Measurements from ENCODE around the gene MS4A18. TPM values are rescaled to one million over a fixed set of nuclear protein-coding genes. Genes with fewer than 3 reads are reported as not detected.

Gene MS4A18
- total and polyA plus RNA-seq, 4 experiments from 2014 or later, result not detected

DNA sequence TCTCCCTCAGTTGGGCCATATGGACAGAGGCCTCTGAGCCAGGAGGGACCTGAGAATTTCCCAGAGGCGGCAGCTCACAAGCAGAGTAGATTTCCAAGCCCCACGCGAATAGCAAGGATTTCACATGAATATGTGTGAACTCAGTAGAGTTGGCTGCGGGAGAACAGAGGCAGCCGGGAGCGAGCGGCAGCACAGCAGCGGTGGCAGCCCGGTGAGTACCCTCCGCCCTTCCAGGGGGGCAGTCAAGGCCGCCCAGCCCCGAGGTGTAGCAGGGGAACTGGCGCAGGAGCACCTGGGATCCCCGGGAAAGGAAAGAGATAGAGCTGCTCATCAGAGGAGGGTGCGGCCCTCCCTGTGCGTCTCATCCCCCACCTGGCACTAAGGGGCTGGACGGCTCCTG, 23.7 kb downstream of the MS4A18 start:
- no peaks in the 10 kb centered on the region for H3K4me1 Mint-ChIP-seq
- H3K4me3 Mint-ChIP-seq, result no peak overlapping the region
- CTCF ChIA-PET (ENCODE audit: partially characterized antibody), result no interaction called here
- no peak overlapping the region for H3K27ac Mint-ChIP-seq
- Histone ChIP-seq H3K4me3 (ENCODE audit: low read length in 2 of 2) (no peak overlapping the region), H3K4me1 (ENCODE audit: insufficient read depth, low read length) (no peaks in the 10 kb centered on the region), H3K9me3 (ENCODE audit: control insufficient read depth in 1 of 2, low read length in 2 of 2) (no peaks in the 10 kb centered on the region), H3K27ac (ENCODE audit: low read depth, low read length) (no peak overlapping the region), H3K36me3 (ENCODE audit: insufficient read depth, low read length) (no peaks in the 10 kb centered on the region), H3K27me3 (ENCODE audit: insufficient read depth, low read length) (no peaks in the 10 kb centered on the region)
- intact Hi-C loops (cut with micrococcal nuclease), result no loop called here
- peaks cover 0 to 4% (median 0%) of the 10 kb centered on the region in 8 donors for H3K9me3 Mint-ChIP-seq
- H3K27me3 Mint-ChIP-seq, result peaks cover 14 to 24% of the 10 kb centered on the region in 2 donors
- DNase-seq, result no peak
- no peaks in the 10 kb centered on the region for H3K36me3 Mint-ChIP-seq
- POLR2A ChIA-PET (ENCODE audit: partially characterized antibody), result no interaction called here

- H3K4me1 ChIP-seq (ENCODE audit: insufficient read depth, low read length), result no peaks in the 10 kb centered on the region
- no peak overlapping the region for H3K27ac Mint-ChIP-seq
- peaks cover 14 to 28% of the 10 kb centered on the region in 2 donors for H3K27me3 Mint-ChIP-seq
- no peak for DNase-seq
- H3K4me1 Mint-ChIP-seq, result no peaks in the 10 kb centered on the region
- no peaks in the 10 kb centered on the region for H3K27me3 ChIP-seq (ENCODE audit: insufficient read depth, low read length)
- POLR2A ChIA-PET (ENCODE audit: partially characterized antibody), result no interaction called here
- H3K9me3 ChIP-seq (ENCODE audit: control insufficient read depth in 1 of 2, low read length in 2 of 2), result no peaks in the 10 kb centered on the region
- intact Hi-C loops (cut with micrococcal nuclease), result no loop called here
- no peaks in the 10 kb centered on the region for H3K36me3 Mint-ChIP-seq
- no peak overlapping the region for H3K27ac ChIP-seq (ENCODE audit: low read depth, low read length)
- no peak overlapping the region for H3K4me3 ChIP-seq (ENCODE audit: low read length in 2 of 2)
- CTCF ChIA-PET (ENCODE audit: partially characterized antibody), result no interaction called here
- H3K9me3 Mint-ChIP-seq, result peaks cover 0 to 4% (median 0%) of the 10 kb centered on the region in 8 donors
- H3K36me3 ChIP-seq (ENCODE audit: insufficient read depth, low read length), result no peaks in the 10 kb centered on the region
- H3K4me3 Mint-ChIP-seq, result no peak overlapping the region
These were observed 24.3 kb downstream of the MS4A18 start for GRCh38 chr11:60748821-60749220.

GRCh38 chr11:60750911-60751310, 26.4 kb downstream of the MS4A18 start:
- H3K27ac ChIP-seq (ENCODE audit: low read depth, low read length), result no peak overlapping the region
- no peaks in the 10 kb centered on the region for H3K27me3 ChIP-seq (ENCODE audit: insufficient read depth, low read length)
- Mint-ChIP-seq H3K27ac (no peak overlapping the region), H3K27me3 (peaks cover 14 to 18% of the 10 kb centered on the region in 2 donors), H3K4me1 (no peaks in the 10 kb centered on the region), H3K4me3 (no peak overlapping the region), H3K9me3 (peaks cover 0 to 2% (median 0%) of the 10 kb centered on the region in 8 donors), H3K36me3 (no peaks in the 10 kb centered on the region)
- ChIA-PET POLR2A (ENCODE audit: partially characterized antibody) (no interaction called here), CTCF (ENCODE audit: partially characterized antibody) (no interaction called here)
- H3K36me3 ChIP-seq (ENCODE audit: insufficient read depth, low read length), result no peaks in the 10 kb centered on the region
- no peaks in the 10 kb centered on the region for H3K4me1 ChIP-seq (ENCODE audit: insufficient read depth, low read length)
- H3K4me3 ChIP-seq (ENCODE audit: low read length in 2 of 2), result no peak overlapping the region
- DNase-seq, result no peak
- intact Hi-C loops (cut with micrococcal nuclease), result no loop called here
- H3K9me3 ChIP-seq (ENCODE audit: control insufficient read depth in 1 of 2, low read length in 2 of 2), result no peaks in the 10 kb centered on the region

- H3K4me1 Mint-ChIP-seq, result no peaks in the 10 kb centered on the region
- H3K27me3 ChIP-seq (ENCODE audit: insufficient read depth, low read length), result no peaks in the 10 kb centered on the region
- intact Hi-C loops (cut with micrococcal nuclease), result no loop called here
- H3K27ac Mint-ChIP-seq, result no peak overlapping the region
- no peak for DNase-seq
- H3K36me3 Mint-ChIP-seq, result no peaks in the 10 kb centered on the region
- CTCF ChIA-PET (ENCODE audit: partially characterized antibody), result no interaction called here
- no peaks in the 10 kb centered on the region for H3K36me3 ChIP-seq (ENCODE audit: insufficient read depth, low read length)
- H3K4me3 ChIP-seq (ENCODE audit: low read length in 2 of 2), result no peak overlapping the region
- POLR2A ChIA-PET (ENCODE audit: partially characterized antibody), result no interaction called here
- no peak overlapping the region for H3K27ac ChIP-seq (ENCODE audit: low read depth, low read length)
- H3K4me3 Mint-ChIP-seq, result no peak overlapping the region
- H3K27me3 Mint-ChIP-seq, result peaks cover 17 to 21% of the 10 kb centered on the region in 2 donors
- H3K9me3 Mint-ChIP-seq, result no peaks in the 10 kb centered on the region
- H3K9me3 ChIP-seq (ENCODE audit: control insufficient read depth in 1 of 2, low read length in 2 of 2), result no peaks in the 10 kb centered on the region
- no peaks in the 10 kb centered on the region for H3K4me1 ChIP-seq (ENCODE audit: insufficient read depth, low read length)
These were observed 28.8 kb downstream of the MS4A18 start for GRCh38 chr11:60753309-60753708.

GRCh38 chr11:60754887-60755286, 30.4 kb downstream of the MS4A18 start:
- H3K4me3 Mint-ChIP-seq, result no peak overlapping the region
- H3K27ac ChIP-seq (ENCODE audit: low read depth, low read length), result no peak overlapping the region
- intact Hi-C loops (cut with micrococcal nuclease), result no loop called here
- H3K27me3 Mint-ChIP-seq, result peaks cover 27 to 32% of the 10 kb centered on the region in 2 donors
- H3K4me3 ChIP-seq (ENCODE audit: low read length in 2 of 2), result no peak overlapping the region
- H3K9me3 Mint-ChIP-seq, result no peaks in the 10 kb centered on the region
- DNase-seq, result no peak
- H3K4me1 Mint-ChIP-seq, result no peaks in the 10 kb centered on the region
- no peaks in the 10 kb centered on the region for H3K36me3 Mint-ChIP-seq
- H3K4me1 ChIP-seq (ENCODE audit: insufficient read depth, low read length), result no peaks in the 10 kb centered on the region
- no peaks in the 10 kb centered on the region for H3K9me3 ChIP-seq (ENCODE audit: control insufficient read depth in 1 of 2, low read length in 2 of 2)
- POLR2A ChIA-PET (ENCODE audit: partially characterized antibody), result no interaction called here
- H3K27me3 ChIP-seq (ENCODE audit: insufficient read depth, low read length), result no peaks in the 10 kb centered on the region
- H3K27ac Mint-ChIP-seq, result no peak overlapping the region
- no peaks in the 10 kb centered on the region for H3K36me3 ChIP-seq (ENCODE audit: insufficient read depth, low read length)
- CTCF ChIA-PET (ENCODE audit: partially characterized antibody), result no interaction called here

DNA sequence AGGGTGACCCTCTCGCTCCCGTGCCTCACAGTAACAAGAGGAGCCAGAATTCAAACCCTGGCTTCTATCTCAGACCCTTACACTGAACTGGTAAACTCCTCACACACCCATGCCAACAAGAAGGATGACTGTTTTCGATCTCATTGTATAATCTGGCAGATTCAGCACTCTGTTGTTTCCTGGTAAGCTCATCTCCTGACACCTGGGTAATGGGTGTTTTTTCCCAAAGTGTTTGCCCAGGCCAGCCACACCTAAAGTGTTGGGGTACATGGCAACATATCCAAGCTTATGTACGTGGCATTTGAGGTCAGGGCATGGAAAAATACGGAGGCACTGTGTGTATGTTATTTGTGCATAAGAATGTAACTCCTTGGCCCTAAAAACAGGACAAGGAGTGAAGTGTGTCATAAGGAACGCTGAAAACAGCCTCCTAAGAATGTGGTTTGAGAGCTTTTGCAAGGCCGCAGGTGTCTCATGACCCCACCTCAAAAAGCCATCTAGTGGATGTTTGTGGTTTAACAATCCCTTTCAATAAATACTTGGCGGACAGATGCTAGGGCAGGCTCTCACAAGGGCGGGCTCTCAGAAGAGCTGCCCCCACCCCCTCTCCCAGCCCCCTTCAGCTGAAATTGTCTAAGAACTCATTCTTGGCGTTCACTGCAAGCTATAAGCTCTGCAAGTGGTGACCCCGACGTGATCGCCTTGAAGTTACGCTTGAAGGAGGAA, 31.9 kb downstream of the MS4A18 start, which contains the start of gene MS4A15:
Gene MS4A15 (plus strand): TSS at position 561 of the 726 bp plus-strand sequence. CDS start 6,867 bp downstream, outside the sequence.
- Histone ChIP-seq H3K4me3 (ENCODE audit: low read length in 2 of 2) (no peak within 1 kb of the TSS), H3K36me3 (ENCODE audit: insufficient read depth, low read length) (no peaks in the 10 kb centered on the region), H3K4me1 (ENCODE audit: insufficient read depth, low read length) (no peaks in the 10 kb centered on the region), H3K27ac (ENCODE audit: low read depth, low read length) (no peak within 1 kb of the TSS), H3K27me3 (ENCODE audit: insufficient read depth, low read length) (no peaks in the 10 kb centered on the region), H3K9me3 (ENCODE audit: control insufficient read depth in 1 of 2, low read length in 2 of 2) (no peaks in the 10 kb centered on the region)
- no peak for DNase-seq
- ChIA-PET CTCF (ENCODE audit: partially characterized antibody) (interaction anchor here (0.8 kb wide), 1 partner anchor 8 kb away, joined by 4 read pairs; no protein-coding TSS in a partner anchor), POLR2A (ENCODE audit: partially characterized antibody) (no interaction called here)
- peaks cover 0 to 2% (median 0%) of the 10 kb centered on the region in 4 donors for H3K4me1 Mint-ChIP-seq
- H3K9me3 Mint-ChIP-seq, result no peaks in the 10 kb centered on the region
- no peak within 1 kb of the TSS for H3K27ac Mint-ChIP-seq
- no peaks in the 10 kb centered on the region for H3K36me3 Mint-ChIP-seq
- no peak within 1 kb of the TSS for H3K4me3 Mint-ChIP-seq
- H3K27me3 Mint-ChIP-seq, result peaks cover 31 to 37% of the 10 kb centered on the region in 2 donors
- intact Hi-C loops (cut with micrococcal nuclease), result no loop called here

GRCh38 chr11:60757231-60757800, 32.8 kb downstream of the MS4A18 start:
- H3K27ac Mint-ChIP-seq, result no peak overlapping the region
- Histone ChIP-seq H3K36me3 (ENCODE audit: insufficient read depth, low read length) (no peaks in the 10 kb centered on the region), H3K27me3 (ENCODE audit: insufficient read depth, low read length) (no peaks in the 10 kb centered on the region), H3K27ac (ENCODE audit: low read depth, low read length) (no peak overlapping the region), H3K4me3 (ENCODE audit: low read length in 2 of 2) (no peak overlapping the region), H3K4me1 (ENCODE audit: insufficient read depth, low read length) (no peaks in the 10 kb centered on the region), H3K9me3 (ENCODE audit: control insufficient read depth in 1 of 2, low read length in 2 of 2) (no peaks in the 10 kb centered on the region)
- intact Hi-C loops (cut with micrococcal nuclease), result no loop called here
- POLR2A ChIA-PET (ENCODE audit: partially characterized antibody), result no interaction called here
- CTCF ChIA-PET (ENCODE audit: partially characterized antibody), result interaction anchor here (0.8 kb wide), 1 partner anchor 8 kb away, joined by 4 read pairs; no protein-coding TSS in a partner anchor
- H3K4me1 Mint-ChIP-seq, result peaks cover 0 to 2% (median 0%) of the 10 kb centered on the region in 4 donors
- peaks cover 28 to 41% of the 10 kb centered on the region in 2 donors for H3K27me3 Mint-ChIP-seq
- no peaks in the 10 kb centered on the region for H3K9me3 Mint-ChIP-seq
- H3K4me3 Mint-ChIP-seq, result no peak overlapping the region
- H3K36me3 Mint-ChIP-seq, result no peaks in the 10 kb centered on the region
- DNase-seq, result no peak
